Thyroid gland (tissue), 4 donors: ENCODE results near the gene ST6GALNAC5. TPM values are rescaled to one million over a fixed set of nuclear protein-coding genes. Genes with fewer than 3 reads are reported as not detected.

Experiments used
- DNase-seq, 2 donors: peaks; one replicate each; pipeline ENCODE4 v3.0.0-alpha.2; 2019
- H3K27ac ChIP-seq, 3 donors: fragments of 200-600 bp; sonication (generic); 1 replicate in 2 of 3; 2 replicates in 1 of 3; pipeline ENCODE4 v1.5.1; 2016 to 2019; ENCODE audit warnings: mild to moderate bottlenecking in 1 of 3, moderate library complexity in 1 of 3
- H3K27me3 ChIP-seq: fragments of 200-600 bp; sonication (generic); one replicate; pipeline ENCODE4 v1.5.1; 2019
- H3K36me3 ChIP-seq, 2 donors: fragments of 200-600 bp; sonication (generic); one replicate each; pipeline ENCODE4 v1.5.1; 2016 to 2019
- H3K4me1 ChIP-seq, 2 donors: fragments of 200-600 bp; sonication (generic); one replicate each; pipeline ENCODE4 v1.5.1; 2017 to 2019
- H3K4me3 ChIP-seq, 3 donors: fragments of 200-600 bp; sonication (generic); replicated peaks in 1 of 3; 1 replicate in 2 of 3; 2 replicates in 1 of 3; pipeline ENCODE4 v1.5.1; 2016; ENCODE audit warnings: mild to moderate bottlenecking in 1 of 3
- H3K9me3 ChIP-seq: fragments of 200-600 bp; sonication (generic); one replicate; pipeline ENCODE4 v1.5.1; 2017
- CTCF ChIP-seq, 6 experiments: fragments of 200-600 bp in 3 of 6; fragments of 450-650 bp in 3 of 6; sonication (generic) in 3 of 6; IDR thresholded peaks; one replicate each; pipeline ENCODE4 v1.5.1; 2016 to 2019; ENCODE audit warnings: antibody characterized with exemption in 6 of 6, mild to moderate bottlenecking in 2 of 6, inconsistent platforms in 1 of 6, moderate library complexity in 1 of 6
- POLR2A ChIP-seq, 2 donors: fragments of 450-650 bp; IDR thresholded peaks; one replicate each; pipeline ENCODE4 v1.6.1; 2017; ENCODE audit warnings: antibody characterized with exemption in 2 of 2, mild to moderate bottlenecking in 2 of 2, moderate library complexity in 1 of 2
- WGBS, 2 donors: methylation state at CpG; one replicate each; pipeline ENCODE4 v1.1.5; 2017; 5-methylcytosine and 5-hydroxymethylcytosine counted together
- intact Hi-C: fragments of 100-400 bp; cut with DNase I; formaldehyde crosslinking; loops from one replicate; pipeline ENCODE4 v1.15.1; 2023
- total RNA-seq, 4 donors: library from RNA; depleted of rRNA; stranded (reverse); fragments of >200 nt; gene quantifications; one replicate each; pipeline ENCODE4 v1.2.3, GENCODE V29; 2016

The ST6GALNAC5 gene
- total RNA-seq, 4 donors from 2014 or later, result 0.83 to 3.0 TPM; not detected in 2

GRCh38 chr1:76909311-76909710 is 42.0 kb downstream of the ST6GALNAC5 start:
- no peak for DNase-seq
- WGBS, 2 donors, result 83 to 90% methylated on average over 1 of the region's 1 CpG
- intact Hi-C loops, result no loop called here
- H3K27ac ChIP-seq, result no peak overlapping the region
- H3K9me3 ChIP-seq, result no peaks in the 10 kb centered on the region
- H3K27me3 ChIP-seq, result no peaks in the 10 kb centered on the region
- H3K4me1 ChIP-seq, result no peaks in the 10 kb centered on the region
- TF ChIP-seq POLR2A (IDR thresholded peaks at IDR 0.05) (no peak), CTCF (IDR thresholded peaks at IDR 0.05) (no peak)
- no peak overlapping the region for H3K4me3 ChIP-seq
- no peaks in the 10 kb centered on the region for H3K36me3 ChIP-seq

GRCh38 chr1:76919085-76919484 is 51.8 kb downstream of the ST6GALNAC5 start:
- Histone ChIP-seq H3K27ac (no peak overlapping the region), H3K4me1 (no peaks in the 10 kb centered on the region), H3K4me3 (no peak overlapping the region), H3K36me3 (no peaks in the 10 kb centered on the region), H3K27me3 (no peaks in the 10 kb centered on the region), H3K9me3 (no peaks in the 10 kb centered on the region)
- 48 to 56% methylated on average over 6 of the region's 6 CpGs for WGBS, 2 donors
- TF ChIP-seq CTCF (IDR thresholded peaks at IDR 0.05) (no peak), POLR2A (IDR thresholded peaks at IDR 0.05) (no peak)
- DNase-seq, result no peak
- intact Hi-C loops, result no loop called here

- Histone ChIP-seq H3K4me1 (no peaks in the 10 kb centered on the region), H3K36me3 (no peaks in the 10 kb centered on the region), H3K4me3 (no peak overlapping the region), H3K9me3 (no peaks in the 10 kb centered on the region), H3K27me3 (no peaks in the 10 kb centered on the region), H3K27ac (no peak overlapping the region)
- no peak for TF ChIP-seq CTCF (IDR thresholded peaks at IDR 0.05)
- TF ChIP-seq POLR2A (IDR thresholded peaks at IDR 0.05), result no peak
- intact Hi-C loops, result no loop called here
- WGBS, 2 donors, result 73 to 78% methylated on average over 3 of the region's 3 CpGs
- DNase-seq, result no peak
Measured at GRCh38 chr1:76921590-76921989, 54.3 kb downstream of the ST6GALNAC5 start.

GRCh38 chr1:76925825-76926224 is 58.5 kb downstream of the ST6GALNAC5 start:
- intact Hi-C loops, result no loop called here
- Histone ChIP-seq H3K4me1 (no peaks in the 10 kb centered on the region), H3K27me3 (no peaks in the 10 kb centered on the region), H3K36me3 (no peaks in the 10 kb centered on the region), H3K9me3 (no peaks in the 10 kb centered on the region), H3K4me3 (no peak overlapping the region), H3K27ac (no peak overlapping the region)
- 59 to 67% methylated on average over 3 of the region's 3 CpGs for WGBS, 2 donors
- no peak for TF ChIP-seq CTCF (IDR thresholded peaks at IDR 0.05)
- no peak for TF ChIP-seq POLR2A (IDR thresholded peaks at IDR 0.05)
- no peak for DNase-seq

- Histone ChIP-seq H3K4me3 (no peak overlapping the region), H3K9me3 (no peaks in the 10 kb centered on the region), H3K36me3 (no peaks in the 10 kb centered on the region), H3K4me1 (no peaks in the 10 kb centered on the region), H3K27me3 (no peaks in the 10 kb centered on the region), H3K27ac (no peak overlapping the region)
- DNase-seq, result no peak
- 86 to 92% methylated on average over 2 of the region's 2 CpGs for WGBS, 2 donors
- TF ChIP-seq CTCF (IDR thresholded peaks at IDR 0.05) (no peak), POLR2A (IDR thresholded peaks at IDR 0.05) (no peak)
- intact Hi-C loops, result no loop called here
Measured at GRCh38 chr1:76928522-76928921, 61.2 kb downstream of the ST6GALNAC5 start.
